Transverse colon (tissue), 4 donors: ENCODE results near the gene GPX7.

Source experiments
- CTCF ChIP-seq, 5 experiments: fragments of 200-600 bp in 3 of 5; fragments of 450-650 bp in 2 of 5; sonication (generic) in 3 of 5; IDR thresholded peaks; 1 replicate in 2 of 5; 2 replicates in 3 of 5; pipeline ENCODE4 v1.5.1; 2016 to 2017; ENCODE audit warnings: antibody characterized with exemption in 5 of 5, inconsistent platforms in 3 of 5, mild to moderate bottlenecking in 2 of 5, moderate library complexity in 1 of 5
- EP300 ChIP-seq: sonication (generic); formaldehyde crosslinking; IDR thresholded peaks from one replicate; pipeline ENCODE4 v1.6.1; 2017; ENCODE audit warnings: antibody characterized with exemption, low read depth
- POLR2A ChIP-seq: fragments of 450-650 bp; IDR thresholded peaks from one replicate; pipeline ENCODE4 v1.6.1; 2016; ENCODE audit warnings: antibody characterized with exemption, mild to moderate bottlenecking, moderate library complexity
- POLR2AphosphoS5 ChIP-seq, 3 donors: sonication (generic); formaldehyde crosslinking; IDR thresholded peaks; one replicate each; pipeline ENCODE4 v1.6.1; 2016; ENCODE audit warnings: antibody characterized with exemption in 3 of 3

GRCh38 chr1:52554267-52554640, 47.9 kb upstream of the GPX7 start:
- no peak for TF ChIP-seq CTCF (IDR thresholded peaks at IDR 0.05)
- no peak for TF ChIP-seq POLR2A
- no peak for TF ChIP-seq POLR2AphosphoS5 (IDR thresholded peaks at IDR 0.05)
- TF ChIP-seq EP300, result no peak
